HG03060 (cell line): ENCODE measurements around the gene LHX6.

Experiments used
- ATAC-seq: cut with Tn5 transposase; IDR thresholded peaks from one replicate; pipeline ENCODE4 v1.9.1; 2021; ENCODE audit warnings: low read depth, moderate number of reproducible peaks; ENCODE audit not compliant: unreplicated experiment

The LHX6 gene

DNA sequence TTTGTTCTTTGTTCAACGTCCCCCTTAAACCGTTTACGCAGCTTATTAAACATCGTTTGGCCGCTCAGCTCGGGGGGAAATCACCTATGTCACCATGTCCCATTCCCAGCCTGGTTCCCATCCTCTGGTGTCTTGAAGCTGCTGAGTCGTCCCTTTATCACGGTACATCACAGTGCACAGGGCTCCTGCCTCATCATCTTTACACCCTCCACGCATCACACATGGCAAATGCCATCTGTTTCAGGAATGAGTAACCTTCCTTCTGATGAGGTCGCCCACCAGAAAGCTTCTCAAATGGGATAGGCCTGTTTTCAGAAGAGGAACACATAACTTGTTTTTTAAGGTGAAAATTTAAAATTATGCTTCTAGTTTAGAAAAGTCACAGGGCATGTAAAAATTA, 7.9 kb upstream of the LHX6 start:
- no peak for ATAC-seq

DNA sequence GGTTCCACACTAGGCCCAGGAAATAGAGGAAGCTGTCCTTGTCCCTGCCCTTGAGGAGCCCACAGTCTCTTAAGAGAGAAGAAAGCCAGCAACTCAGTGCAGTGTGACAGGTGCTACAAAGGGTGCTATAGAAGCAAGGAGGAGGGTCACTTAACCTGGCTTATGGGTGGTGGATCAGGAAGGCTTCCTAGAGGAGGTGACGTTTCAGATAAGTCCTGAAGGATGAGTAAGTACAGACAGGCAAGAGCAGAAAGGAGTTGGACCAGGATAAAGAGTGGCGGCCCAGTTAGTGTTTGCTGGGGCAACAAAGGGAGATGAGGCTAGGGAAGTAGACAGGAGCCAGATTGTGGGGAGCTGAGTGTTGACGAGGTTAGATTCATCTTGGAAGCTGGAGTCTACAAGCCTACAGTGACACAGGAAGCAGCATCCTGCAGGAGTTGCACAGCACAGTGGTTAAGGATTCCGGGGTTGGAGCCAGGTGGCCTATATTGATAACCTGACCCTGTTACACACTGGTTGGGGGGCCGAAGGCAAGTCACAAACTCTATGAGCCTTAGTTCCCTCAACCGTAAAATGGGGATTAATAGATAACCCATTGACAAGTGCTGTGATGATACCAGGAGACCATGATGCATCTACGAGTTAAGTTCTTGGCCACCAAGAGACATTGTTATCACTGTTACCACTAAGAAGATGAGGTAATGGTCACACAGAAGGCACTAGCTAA, 5.4 kb upstream of the LHX6 start:
- no peak for ATAC-seq

DNA sequence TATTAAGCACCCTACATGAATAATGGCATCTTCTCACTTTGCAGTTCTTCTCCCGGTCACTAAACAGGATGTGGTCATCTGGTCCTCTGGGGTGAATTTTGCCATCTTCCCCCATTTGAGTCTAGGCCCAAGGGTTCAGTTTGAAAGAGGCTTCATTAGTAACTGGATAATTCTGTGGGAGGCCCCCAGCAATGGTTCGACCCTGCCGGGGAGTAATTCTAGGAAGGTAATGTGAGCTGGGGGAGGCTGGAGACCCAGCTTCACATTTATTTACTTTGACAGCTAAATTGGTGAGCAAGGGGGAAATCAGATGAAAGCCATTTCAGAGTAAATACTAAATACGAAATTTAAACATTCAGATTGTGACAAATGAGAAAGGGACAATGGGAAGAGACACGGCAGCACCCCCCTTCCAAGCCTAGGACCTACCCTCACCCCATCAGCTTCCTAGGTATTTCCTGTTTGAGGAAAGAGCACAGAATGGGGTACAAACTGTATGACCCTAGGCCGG, 4.1 kb upstream of the LHX6 start:
- no peak for ATAC-seq

DNA sequence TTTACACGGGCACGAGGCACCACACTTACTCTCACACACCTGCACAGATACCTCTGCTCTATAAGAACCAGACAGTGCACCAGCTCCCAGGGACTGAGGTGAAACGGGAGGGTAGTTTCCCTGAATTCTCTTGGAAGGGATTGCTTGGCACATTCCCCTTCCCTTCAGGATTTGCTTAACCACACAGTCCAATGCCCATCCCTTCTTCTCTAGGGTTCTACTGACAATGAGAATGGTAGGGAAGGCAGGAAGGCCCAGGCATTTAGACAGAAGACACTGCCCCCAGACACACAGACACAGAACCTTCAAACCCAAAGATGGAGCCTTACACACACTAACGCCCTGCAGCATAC, 704 bp upstream of the LHX6 start:
- no peak for ATAC-seq

- no peak for ATAC-seq
Observed at GRCh38 chr9:122228191-122228567, 578 bp downstream of the LHX6 start.

DNA sequence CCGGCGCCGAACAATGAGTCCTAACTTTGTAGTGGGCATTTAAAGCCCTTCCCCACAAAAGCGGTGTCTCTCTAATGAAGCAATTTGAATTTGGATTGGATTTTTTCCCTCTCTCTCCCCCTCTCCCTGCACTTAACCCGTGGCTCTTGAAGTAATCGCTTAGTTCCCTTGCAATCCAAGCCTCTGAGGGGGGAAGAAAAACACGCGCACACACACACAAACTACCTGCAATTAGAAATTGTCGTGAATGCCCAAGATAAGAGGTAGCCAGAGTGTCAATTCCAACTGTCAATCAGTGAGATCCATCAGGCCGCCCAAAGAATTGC, 1.2 kb downstream of the LHX6 start:
- ATAC-seq, result no peak

GRCh38 chr9:122226758-122227574, 1.8 kb downstream of the LHX6 start:
- no peak for ATAC-seq

DNA sequence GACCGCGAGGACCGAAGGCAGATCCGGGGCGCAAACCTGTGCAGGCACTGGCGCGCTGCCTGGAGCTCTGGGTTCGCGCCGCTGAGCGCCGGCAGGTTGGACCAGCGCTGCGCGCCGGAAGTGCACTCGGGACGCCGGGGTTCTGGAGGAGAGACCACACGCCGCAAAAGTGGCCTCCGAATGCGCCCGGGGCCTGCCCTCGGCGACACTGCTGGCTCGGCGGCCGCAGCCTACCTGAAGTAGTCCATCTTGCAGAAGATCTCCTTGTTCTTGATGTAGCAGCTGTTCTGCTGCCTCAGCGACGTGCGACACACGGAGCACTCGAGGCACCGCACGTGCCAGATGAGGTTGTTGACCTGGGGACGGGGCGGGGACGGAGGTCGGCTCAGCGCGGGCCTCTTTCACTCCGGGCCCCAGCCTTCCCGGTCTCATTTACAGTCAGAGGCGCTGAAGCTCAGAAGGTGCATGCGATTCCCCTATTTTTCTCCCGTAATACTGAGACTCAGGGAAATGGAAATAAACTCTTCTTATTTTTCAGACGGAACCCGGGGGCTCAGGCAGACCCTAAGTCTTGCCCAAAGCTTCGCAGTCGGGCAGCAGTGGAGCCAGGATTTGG, 2.5 kb downstream of the LHX6 start:
- no peak for ATAC-seq

DNA sequence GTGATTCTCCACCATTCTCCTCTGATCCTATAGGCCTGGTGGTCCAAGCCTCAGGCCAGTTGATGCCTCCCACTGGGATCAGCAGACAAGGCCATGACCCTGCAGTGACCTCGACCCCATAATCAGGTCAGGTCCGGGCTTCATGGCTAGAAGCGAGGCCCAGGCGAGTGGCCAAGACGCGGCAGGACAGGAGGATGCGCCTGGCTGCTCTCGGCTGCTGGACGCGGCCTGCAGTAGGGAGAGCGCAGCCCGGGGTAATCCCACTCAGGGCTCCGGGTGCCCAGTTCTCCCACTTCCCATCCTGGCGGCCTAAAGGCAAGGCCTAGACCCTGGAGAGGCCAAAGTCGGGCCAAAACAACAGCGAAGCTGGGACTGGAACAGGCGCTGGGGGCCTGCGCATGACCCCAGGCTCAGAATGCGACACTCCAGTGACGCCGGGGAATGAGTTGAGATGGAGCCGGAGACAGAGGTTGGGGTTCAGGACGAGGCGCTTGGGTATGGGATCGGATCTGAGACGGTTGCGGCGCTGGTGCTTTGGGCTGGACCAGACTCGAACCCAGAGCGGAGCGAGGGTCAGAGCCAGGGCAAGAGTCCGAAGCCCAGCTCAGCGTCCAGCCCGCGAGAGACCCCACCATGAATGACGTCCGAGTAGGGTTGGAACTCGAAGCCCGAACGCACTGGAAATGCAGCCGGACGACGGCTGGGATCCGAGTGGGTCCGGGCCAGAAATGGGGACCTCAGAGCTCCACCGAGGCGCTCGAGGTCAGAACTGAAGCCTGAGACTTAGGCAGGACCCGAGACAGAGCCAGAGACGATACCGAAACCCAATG, 3.2 kb downstream of the LHX6 start:
- no peak for ATAC-seq

DNA sequence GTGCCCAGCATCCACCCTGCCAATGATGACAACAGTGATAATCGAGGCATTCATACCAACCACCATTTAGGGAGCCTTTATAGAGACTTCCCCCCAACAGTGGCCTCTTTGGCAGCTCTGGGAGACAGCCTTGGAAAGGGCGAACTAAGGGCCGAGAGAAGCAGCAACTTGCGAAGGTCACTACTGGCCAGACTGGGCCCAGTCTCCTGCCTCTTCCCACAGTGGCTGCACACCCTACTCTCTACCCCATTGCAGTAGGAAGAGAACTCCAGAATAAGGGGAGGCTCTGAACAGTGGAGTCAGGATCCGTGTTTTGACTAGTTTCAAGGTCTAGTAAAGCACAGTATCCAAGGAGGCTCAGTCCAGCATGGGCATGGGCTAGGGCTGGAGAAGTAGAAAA, 5.3 kb downstream of the LHX6 start:
- no peak for ATAC-seq

DNA sequence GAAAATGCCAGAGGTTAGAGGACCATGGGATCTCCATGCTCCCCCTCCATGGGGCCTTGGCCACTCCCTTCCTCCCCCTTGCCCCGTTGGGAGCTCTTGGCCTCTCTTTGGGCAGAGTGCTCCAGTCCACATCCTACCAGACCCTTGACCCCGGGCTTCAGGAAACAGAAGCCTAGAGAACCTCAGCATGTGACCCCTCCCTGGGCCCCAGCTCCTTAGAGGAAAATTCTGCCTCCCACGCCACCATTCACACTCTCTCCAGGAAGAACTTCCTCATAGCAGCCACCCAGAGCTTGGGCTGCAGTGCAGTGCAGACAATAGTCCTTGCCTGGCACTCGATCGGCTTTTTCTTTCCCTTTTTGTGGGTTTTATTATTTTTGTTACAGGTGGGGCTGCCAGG, 6.0 kb downstream of the LHX6 start:
- ATAC-seq, result no peak

DNA sequence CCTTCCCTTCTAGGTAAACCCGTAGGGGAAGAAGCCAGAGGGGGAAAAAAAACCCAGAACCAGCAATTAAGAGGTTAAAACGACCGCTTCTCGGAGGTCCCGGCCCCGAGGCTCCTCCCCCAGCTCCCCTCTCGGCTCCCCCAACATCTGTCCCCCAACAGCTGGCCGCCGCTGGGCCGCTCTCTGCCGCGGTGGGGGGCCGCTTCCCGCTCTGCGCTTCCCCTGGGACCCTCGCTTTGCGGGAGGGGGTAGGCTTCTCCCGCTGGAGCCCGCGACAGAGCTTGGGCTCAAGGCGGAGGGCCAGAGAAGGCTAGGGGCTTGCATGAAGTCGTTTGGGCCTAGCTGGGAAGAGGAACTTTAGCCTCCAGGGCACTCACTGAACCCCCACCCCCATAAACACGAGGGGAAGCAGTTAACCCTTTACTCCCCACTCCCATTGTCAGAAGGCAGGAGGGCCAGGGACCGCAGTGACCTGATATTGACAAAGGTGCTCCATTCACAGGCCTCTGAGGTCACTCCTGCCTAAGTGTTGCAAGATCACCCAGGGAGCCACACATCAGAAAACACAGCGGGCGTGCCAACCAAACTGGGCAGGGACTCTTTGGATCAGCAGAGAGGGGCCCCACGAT, 7.5 kb downstream of the LHX6 start:
- no peak for ATAC-seq

- no peak for ATAC-seq
Observed at GRCh38 chr9:122220673-122221182, 8.0 kb downstream of the LHX6 start.

- ATAC-seq, result no peak
Observed at GRCh38 chr9:122219856-122220672, 8.7 kb downstream of the LHX6 start.

DNA sequence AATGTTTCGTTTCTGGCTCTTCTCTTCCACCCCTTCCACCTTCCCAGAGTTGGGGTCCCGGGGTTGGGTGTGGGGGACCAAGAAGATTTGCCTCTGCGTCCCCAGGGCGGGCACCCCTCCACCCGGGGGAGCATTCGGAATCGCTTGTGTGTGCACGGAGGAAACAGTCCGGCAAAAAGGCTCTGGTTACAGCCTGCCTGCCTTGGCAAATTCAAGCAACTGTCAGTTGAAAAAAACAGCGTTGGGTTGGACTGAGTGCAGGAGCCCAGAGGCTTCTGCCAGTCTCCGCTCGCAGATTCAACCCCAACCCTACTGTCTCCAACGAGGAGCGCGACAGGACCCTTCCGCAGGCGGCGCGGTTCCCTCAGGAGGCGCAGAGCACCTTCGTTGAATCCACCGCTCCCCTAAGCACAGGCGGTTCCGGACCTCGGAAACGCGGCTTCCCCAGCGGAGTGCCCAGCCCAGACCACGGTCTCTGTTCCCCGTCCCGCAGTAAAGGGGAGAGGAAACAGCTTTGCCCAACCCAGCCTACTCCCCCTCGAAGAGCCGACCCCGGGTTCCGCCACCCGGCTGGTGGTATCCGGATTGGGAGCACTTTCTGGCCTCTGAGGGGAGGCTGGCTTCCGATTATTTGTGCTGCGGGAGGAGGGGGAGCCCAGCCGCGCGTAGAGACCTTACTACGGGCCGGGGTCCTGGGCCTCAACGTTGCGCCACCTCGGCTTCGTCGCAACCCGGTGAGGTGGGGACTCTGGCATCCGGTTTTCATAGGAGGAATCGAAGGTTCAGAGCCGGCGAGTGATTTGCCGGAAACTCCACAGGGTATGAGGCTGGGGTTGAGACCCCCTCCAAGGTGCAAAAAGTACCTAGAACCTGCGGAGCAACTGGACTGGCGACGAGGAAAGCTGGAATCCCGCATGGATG, 9.6 kb downstream of the LHX6 start:
- no peak for ATAC-seq

GRCh38 chr9:122218071-122218934, 10.5 kb downstream of the LHX6 start:
- ATAC-seq, result no peak

DNA sequence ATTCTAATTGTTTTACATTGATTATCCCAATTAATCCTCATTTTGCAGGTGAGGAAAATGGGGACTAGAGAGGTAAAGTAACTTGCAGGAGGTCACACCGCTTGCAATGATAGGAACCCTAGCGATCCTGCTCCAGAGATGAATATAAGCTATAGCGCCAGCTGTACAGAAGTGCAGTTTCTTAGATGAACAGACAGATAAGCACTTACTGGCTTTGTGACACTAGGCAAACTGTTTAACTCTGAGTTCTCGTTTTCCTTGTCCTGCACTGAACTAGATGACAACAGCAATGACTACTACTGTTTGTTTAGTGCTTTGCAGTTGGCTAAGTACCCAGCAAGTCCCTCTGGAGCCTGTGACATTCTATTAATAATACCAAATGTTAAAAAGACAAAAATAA, 11.1 kb downstream of the LHX6 start:
- ATAC-seq, result no peak
